OCI-M2 (cell line): ENCODE measurements around the gene DONSON.

ENCODE experiments used
- DNase-seq: peaks from one replicate; lab custom pipeline; 2025; ENCODE audit not compliant: unreplicated experiment; lab: John Stamatoyannopoulos, UW

Gene DONSON

DNA sequence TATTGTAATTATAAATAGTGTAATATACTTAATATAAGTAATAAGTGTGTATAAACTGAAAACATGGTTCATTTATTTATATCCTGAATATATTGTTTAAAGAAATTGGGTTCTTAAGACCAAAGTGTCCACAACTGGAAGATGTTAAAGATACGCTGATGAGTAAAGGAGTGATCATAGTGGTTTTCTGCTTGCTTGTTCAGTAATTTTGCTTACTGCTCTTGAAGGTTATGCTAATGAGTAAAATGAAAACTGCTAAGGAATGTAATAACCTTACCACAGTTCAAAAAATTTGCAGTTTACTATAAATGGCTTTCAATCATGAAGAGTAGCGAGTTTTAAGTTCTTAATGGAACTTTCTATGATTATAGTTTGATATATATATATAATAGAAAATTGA is 22.0 kb downstream of the DONSON start:
- DNase-seq: no peak

DNA sequence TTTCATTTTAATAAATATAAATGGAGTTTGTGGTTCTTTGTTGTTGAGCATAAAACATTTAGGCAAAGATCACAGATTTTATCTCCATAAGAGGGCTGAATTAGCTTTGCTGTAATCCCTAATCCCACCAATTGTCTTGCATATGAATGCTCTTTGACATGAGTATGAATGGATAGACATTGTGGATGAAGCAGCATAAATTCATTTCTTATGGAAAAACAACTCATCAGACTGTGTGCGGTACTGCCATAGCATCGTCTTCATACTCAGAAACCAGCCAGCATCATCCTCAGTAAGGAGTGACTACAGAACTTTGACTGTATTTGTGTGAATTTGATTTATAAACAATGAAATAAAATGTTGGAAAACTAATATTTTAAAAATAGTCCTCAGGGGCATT is 26.1 kb downstream of the DONSON start:
- DNase-seq: no peak

GRCh38 chr21:33561373-33561772 is 27.1 kb downstream of the DONSON start:
- DNase-seq: no peak

DNA sequence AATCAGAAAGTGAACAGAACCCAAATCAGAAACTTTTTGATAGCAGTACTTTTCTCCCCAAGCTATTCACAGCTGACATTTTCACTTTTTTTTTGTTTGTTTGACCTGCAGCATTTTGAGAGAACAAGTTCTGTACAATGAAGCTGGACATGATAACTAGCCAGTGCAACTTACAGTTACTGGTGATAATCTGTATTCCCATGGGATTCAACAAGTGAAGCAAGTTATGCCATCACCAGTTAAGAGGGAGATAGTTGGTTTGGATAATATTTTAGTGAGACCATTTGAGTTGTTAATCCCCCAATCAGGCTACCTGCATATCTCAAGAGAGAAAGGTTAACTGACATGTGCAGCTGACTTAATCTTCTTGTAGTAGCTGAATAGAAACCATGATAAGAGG is 27.5 kb downstream of the DONSON start:
- no peak for DNase-seq

DNA sequence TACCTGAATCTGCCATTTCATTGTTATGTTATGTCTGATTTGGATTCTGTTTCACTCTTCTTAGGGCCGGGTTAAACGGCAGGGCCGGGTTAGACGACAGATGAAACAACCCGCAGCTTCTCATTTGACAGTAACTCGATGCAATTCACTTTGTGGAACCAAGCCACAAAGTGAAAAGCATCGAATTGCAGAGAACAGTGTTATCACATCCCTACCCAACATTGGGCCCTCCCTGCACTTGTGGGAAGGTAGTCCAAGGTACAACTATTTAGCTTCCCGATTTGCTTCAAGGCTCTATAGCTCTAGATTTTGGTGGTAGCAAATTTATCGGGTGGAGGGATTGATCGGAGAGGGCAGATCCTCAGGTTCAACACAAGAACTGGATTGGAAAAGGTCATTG is 28.7 kb downstream of the DONSON start:
- no peak for DNase-seq

DNA sequence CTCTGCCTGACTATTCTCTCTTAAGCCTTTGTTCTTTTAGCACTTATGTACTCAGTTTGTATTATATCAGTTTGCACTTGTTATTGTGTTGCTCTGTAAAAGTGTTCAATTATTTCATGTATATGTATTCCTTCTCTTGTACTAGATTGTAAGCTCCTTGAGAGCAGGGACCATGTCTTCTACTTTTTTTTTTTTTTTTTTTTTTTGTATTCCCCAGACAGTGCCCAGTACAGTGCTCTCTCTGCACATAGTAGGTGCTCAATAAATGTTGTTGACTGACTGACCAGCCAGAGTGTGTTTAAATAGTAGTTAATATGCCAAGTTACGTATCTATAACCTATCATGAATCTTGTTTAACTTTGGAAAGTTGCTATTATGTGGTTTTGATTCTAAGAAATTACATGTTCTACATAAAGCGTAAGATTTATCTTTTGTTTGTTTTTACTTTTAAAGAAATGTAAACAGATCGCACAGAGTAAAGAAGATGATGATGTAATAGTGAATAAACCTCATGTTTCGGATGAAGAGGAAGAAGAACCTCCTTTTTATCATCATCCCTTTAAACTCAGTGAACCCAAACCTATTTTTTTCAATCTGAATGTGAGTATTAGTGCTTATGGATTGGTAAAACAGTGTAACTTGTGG is 29.6 kb downstream of the DONSON start:
- no peak for DNase-seq

GRCh38 chr21:33557447-33557846 is 31.0 kb downstream of the DONSON start:
- no peak for DNase-seq

GRCh38 chr21:33554982-33555344 is 33.5 kb downstream of the DONSON start:
- no peak for DNase-seq

- DNase-seq: no peak
Measured at GRCh38 chr21:33554236-33554981, 34.1 kb downstream of the DONSON start.

DNA sequence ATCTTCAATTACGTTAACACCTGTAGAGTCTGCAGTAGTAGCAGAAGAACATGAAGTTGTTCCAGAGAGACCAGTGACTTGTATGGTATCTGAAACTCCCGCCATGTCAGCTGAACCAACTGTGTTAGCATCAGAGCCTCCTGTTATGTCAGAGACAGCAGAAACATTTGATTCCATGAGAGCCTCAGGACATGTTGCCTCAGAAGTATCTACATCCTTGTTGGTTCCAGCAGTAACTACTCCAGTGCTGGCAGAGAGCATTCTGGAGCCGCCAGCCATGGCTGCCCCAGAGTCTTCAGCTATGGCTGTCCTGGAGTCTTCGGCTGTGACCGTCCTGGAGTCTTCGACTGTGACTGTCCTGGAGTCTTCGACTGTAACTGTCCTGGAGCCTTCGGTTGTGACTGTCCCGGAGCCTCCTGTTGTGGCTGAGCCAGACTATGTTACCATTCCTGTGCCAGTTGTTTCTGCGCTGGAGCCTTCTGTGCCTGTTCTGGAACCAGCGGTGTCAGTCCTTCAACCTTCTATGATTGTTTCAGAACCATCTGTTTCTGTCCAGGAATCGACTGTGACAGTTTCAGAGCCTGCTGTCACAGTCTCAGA is 35.4 kb downstream of the DONSON start:
- no peak for DNase-seq

GRCh38 chr21:33552093-33552998 is 36.1 kb downstream of the DONSON start:
- DNase-seq: no peak

- DNase-seq: no peak
Measured at GRCh38 chr21:33551664-33552063, 36.8 kb downstream of the DONSON start.

DNA sequence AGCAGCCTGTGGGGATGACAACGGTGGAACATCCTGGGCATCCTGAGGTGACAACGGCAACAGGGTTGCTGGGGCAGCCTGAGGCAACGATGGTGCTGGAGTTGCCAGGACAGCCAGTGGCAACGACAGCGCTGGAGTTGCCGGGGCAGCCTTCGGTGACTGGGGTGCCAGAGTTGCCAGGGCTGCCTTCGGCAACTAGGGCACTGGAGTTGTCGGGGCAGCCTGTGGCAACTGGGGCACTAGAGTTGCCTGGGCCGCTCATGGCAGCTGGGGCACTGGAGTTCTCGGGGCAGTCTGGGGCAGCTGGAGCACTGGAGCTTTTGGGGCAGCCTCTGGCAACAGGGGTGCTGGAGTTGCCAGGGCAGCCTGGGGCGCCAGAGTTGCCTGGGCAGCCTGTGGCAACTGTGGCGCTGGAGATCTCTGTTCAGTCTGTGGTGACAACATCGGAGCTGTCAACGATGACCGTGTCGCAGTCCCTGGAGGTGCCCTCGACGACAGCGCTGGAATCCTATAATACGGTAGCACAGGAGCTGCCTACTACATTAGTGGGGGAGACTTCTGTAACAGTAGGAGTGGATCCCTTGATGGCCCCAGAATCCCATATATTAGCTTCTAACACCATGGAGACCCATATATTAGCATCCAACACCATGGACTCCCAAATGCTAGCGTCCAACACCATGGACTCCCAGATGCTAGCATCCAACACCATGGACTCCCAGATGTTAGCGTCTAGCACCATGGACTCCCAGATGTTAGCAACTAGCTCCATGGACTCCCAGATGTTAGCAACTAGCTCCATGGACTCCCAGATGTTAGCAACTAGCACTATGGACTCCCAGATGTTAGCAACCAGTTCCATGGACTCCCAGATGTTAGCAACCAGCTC is 37.5 kb downstream of the DONSON start:
- DNase-seq: no peak

- no peak for DNase-seq
Measured at GRCh38 chr21:33549848-33550771, 38.4 kb downstream of the DONSON start.

DNA sequence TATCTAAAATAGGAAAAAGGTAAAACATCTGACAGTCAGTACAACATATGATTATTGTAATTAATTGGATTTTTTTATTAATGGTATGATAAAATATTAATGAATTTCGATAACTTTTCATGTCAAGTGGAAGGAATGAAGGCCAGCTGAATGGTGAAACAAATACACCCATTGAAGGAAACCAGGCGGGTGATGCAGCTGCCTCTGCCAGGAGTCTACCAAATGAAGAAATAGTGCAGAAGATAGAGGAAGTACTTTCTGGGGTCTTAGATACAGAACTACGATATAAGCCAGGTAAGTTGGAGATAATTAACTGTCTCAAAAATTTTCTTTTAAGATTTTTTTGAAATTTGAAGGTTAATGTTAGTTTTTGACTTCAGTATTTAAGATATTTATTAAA is 42.4 kb downstream of the DONSON start:
- DNase-seq: no peak

- no peak for DNase-seq
Measured at GRCh38 chr21:33544451-33545195, 43.9 kb downstream of the DONSON start.

- no peak for DNase-seq
Measured at GRCh38 chr21:33543505-33544129, 44.9 kb downstream of the DONSON start.
